H1 (cell line): ENCODE measurements around the gene ADAM22. TPM values are rescaled to one million over a fixed set of nuclear protein-coding genes. Genes with fewer than 3 reads are reported as not detected.

ENCODE experiments used
- ASH2L ChIP-seq: fragments of 200-600, 300-600 bp; sonication (generic); IDR thresholded peaks from one replicate; pipeline ENCODE4 v1.7.1; 2017; ENCODE audit warnings: low read length
- MAX ChIP-seq: IDR thresholded peaks from 2 replicates; pipeline ENCODE4 v1.6.1; 2012; ENCODE audit warnings: inconsistent platforms
- NRF1 ChIP-seq: IDR thresholded peaks from 2 replicates; pipeline ENCODE4 v1.6.1; 2011; ENCODE audit warnings: mild to moderate bottlenecking, low read depth, low read length, improper control_type of control experiment
- RAD21 ChIP-seq, 2 experiments: IDR thresholded peaks in 1 of 2; conservative IDR thresholded peaks in 1 of 2; 2 replicates each; pipeline ENCODE4 v1.6.1; 2011; ENCODE audit warnings: low read depth in 2 of 2, low read length in 2 of 2, improper control_type of control experiment in 1 of 2, inconsistent platforms in 1 of 2, mild to moderate bottlenecking in 1 of 2, moderate library complexity in 1 of 2
- SP1 ChIP-seq: IDR thresholded peaks from 2 replicates; pipeline ENCODE4 v1.6.1; 2011; ENCODE audit warnings: low read depth, low read length
- SP2 ChIP-seq: IDR thresholded peaks from 2 replicates; pipeline ENCODE4 v1.6.1; 2012; ENCODE audit warnings: mild to moderate bottlenecking, low read length, inconsistent platforms
- YY1 ChIP-seq: IDR thresholded peaks from 2 replicates; pipeline ENCODE4 v1.6.1; 2011; ENCODE audit warnings: low read depth, mild to moderate bottlenecking, low read length
- polyA plus RNA-seq, 7 experiments: library from polyadenylated mRNA; depleted of rRNA in 3 of 7; stranded (reverse) in 5 of 7; unstranded in 2 of 7; fragments of >200 nt in 5 of 7; fragments of 200-250 nt in 2 of 7; gene quantifications; 1 replicate in 5 of 7; 2 replicates in 1 of 7; 4 replicates in 1 of 7; pipeline versions ENCODE4 v1.2.1 to v1.2.3, GENCODE V29; 2011 to 2013; ENCODE audit warnings: missing spikeins in 2 of 7, mixed read lengths in 2 of 7
- total RNA-seq: library from RNA; stranded (reverse); fragmentation: NEBNext Ultra II Directional; extraction: Animal tissue kit (Norgen Biotek cat#: 25700); gene quantifications from 2 replicates; pipeline ENCODE4 v1.2.1, GENCODE V29; 2021

The ADAM22 gene
- total and polyA plus RNA-seq, 2 of the 8 experiments (the other 6 are each of a cell fraction or from before 2014, with no cell fraction given): 4.6 to 21.4 TPM

DNA sequence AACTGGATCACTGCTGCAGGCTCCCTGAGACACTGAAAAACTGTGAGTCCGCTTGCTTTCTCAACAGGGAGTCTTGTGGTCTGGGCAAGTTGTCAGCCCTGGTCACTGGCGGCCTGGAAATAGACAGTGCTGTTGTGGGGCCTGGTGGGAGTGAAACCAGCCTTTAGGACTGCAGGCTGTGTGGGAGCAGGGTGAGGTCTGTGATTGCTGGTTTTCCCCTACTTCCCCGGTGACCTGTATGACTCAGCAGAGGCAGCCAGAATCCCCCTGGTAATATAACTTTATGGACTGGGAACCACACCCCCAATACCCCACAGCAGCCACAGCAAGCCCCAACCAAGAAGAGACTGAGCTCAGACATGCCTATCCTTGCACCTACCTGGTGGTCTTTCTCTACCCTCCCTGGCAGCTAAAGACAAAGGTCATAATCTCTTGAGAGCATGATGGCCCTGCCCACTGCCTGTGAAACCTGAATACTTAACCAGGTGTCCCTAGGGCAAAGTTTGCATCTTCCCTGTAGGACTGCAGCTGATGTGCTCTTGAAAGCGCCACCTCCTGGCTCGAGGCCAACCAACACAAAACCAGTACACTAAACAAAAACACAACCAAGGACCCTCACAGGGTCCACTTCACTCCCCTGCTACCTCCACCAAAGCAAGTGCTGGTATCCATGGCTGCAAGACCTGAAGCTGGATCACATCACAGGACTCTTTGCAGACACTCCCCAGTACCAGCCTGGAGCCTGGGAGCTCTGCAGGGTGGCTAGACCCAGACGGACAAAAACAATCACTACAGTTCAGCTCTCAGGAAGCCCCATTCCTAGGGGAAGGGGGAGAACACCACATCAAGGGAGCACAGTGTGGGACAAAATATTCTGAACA, 7.2 kb upstream of the ADAM22 start (continued):
- TF ChIP-seq SP2: no peak
- no peak for TF ChIP-seq ASH2L
- no peak for TF ChIP-seq NRF1
- TF ChIP-seq MAX: 0 out of 2 replicates have a peak, but pooled peaks have one; percentile 10
- no peak for TF ChIP-seq SP1
- peak; percentile 52 to 56 for TF ChIP-seq RAD21 (IDR thresholded peaks at IDR 0.05 in 1 of 2, conservative IDR thresholded peaks at IDR 0.05 in 1 of 2; ENCODE audit: low read depth in 2 of 2, low read length in 2 of 2)
- TF ChIP-seq YY1: 0 out of 2 replicates have a peak, but pooled peaks have one; percentile 5
- TF ChIP-seq, all 59 proteins: peak for 9
